ENCODE results near the gene PSD2. TPM values are rescaled to one million over a fixed set of nuclear protein-coding genes. Genes with fewer than 3 reads are reported as not detected.

The PSD2 gene
- total and polyA plus RNA-seq, 2 of the 13 experiments (the other 11 are each of a cell fraction or from before 2014, with no cell fraction given): 0.07 TPM; not detected in 1

DNA sequence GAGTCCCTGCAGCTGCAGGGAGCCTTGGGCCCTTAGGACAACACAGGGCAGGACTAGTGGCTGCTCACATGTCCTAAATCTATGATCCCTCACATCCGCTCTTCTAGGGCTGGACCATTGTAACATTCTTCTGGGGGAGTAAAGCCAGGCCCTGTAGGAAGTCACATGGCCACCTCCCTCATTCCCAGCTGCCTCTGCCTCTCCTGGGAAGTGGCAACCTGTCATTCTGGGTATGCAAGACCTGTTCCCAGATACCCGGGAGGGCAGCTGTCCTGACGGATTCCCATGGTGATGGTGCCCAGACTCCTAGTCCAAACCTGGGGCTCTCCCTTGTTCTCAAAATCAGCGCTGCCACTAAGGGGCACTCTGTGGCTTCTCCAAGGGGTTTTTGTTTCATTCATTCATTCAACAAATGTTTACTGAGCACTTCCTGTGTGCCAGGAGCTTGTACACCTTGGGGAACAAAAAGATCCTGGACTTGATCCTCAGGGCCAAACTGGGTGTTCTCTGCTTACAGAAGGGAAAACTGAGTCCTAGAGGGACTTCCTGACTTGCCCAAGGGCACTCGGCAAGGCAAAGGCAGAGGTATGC, 85.6 kb downstream of the PSD2 start (continued):
- TF ChIP-seq, protein P1, sequence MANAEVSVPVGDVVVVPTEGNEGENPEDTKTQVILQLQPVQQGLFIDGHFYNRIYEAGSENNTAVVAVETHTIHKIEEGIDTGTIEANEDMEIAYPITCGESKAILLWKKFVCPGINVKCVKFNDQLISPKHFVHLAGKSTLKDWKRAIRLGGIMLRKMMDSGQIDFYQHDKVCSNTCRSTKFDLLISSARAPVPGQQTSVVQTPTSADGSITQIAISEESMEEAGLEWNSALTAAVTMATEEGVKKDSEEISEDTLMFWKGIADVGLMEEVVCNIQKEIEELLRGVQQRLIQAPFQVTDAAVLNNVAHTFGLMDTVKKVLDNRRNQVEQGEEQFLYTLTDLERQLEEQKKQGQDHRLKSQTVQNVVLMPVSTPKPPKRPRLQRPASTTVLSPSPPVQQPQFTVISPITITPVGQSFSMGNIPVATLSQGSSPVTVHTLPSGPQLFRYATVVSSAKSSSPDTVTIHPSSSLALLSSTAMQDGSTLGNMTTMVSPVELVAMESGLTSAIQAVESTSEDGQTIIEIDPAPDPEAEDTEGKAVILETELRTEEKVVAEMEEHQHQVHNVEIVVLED (CRISPR knock-in tag; IDR thresholded peaks at IDR 0.05; ENCODE audit: borderline replicate concordance): no peak
- TF ChIP-seq KDM1A (CRISPR knock-in tag; IDR thresholded peaks at IDR 0.05): no peak
- no peak for TF ChIP-seq ZNF775 (CRISPR knock-in tag; IDR thresholded peaks at IDR 0.05; ENCODE audit: borderline replicate concordance)
- TF ChIP-seq, protein P2, sequence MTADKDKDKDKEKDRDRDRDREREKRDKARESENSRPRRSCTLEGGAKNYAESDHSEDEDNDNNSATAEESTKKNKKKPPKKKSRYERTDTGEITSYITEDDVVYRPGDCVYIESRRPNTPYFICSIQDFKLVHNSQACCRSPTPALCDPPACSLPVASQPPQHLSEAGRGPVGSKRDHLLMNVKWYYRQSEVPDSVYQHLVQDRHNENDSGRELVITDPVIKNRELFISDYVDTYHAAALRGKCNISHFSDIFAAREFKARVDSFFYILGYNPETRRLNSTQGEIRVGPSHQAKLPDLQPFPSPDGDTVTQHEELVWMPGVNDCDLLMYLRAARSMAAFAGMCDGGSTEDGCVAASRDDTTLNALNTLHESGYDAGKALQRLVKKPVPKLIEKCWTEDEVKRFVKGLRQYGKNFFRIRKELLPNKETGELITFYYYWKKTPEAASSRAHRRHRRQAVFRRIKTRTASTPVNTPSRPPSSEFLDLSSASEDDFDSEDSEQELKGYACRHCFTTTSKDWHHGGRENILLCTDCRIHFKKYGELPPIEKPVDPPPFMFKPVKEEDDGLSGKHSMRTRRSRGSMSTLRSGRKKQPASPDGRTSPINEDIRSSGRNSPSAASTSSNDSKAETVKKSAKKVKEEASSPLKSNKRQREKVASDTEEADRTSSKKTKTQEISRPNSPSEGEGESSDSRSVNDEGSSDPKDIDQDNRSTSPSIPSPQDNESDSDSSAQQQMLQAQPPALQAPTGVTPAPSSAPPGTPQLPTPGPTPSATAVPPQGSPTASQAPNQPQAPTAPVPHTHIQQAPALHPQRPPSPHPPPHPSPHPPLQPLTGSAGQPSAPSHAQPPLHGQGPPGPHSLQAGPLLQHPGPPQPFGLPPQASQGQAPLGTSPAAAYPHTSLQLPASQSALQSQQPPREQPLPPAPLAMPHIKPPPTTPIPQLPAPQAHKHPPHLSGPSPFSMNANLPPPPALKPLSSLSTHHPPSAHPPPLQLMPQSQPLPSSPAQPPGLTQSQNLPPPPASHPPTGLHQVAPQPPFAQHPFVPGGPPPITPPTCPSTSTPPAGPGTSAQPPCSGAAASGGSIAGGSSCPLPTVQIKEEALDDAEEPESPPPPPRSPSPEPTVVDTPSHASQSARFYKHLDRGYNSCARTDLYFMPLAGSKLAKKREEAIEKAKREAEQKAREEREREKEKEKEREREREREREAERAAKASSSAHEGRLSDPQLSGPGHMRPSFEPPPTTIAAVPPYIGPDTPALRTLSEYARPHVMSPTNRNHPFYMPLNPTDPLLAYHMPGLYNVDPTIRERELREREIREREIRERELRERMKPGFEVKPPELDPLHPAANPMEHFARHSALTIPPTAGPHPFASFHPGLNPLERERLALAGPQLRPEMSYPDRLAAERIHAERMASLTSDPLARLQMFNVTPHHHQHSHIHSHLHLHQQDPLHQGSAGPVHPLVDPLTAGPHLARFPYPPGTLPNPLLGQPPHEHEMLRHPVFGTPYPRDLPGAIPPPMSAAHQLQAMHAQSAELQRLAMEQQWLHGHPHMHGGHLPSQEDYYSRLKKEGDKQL (CRISPR knock-in tag; IDR thresholded peaks at IDR 0.05; ENCODE audit: low read depth): no peak
- TF ChIP-seq HOXA9 (CRISPR knock-in tag; IDR thresholded peaks at IDR 0.05; ENCODE audit: borderline replicate concordance): no peak

All from HepG2 (cell line).